ENCODE measurements around the gene ATG16L1. TPM values are rescaled to one million over a fixed set of nuclear protein-coding genes. Genes with fewer than 3 reads are reported as not detected.

ATG16L1 gene
- total and polyA plus RNA-seq, 7 donors, result 14.3 to 46.3 (median 23.5) TPM

DNA sequence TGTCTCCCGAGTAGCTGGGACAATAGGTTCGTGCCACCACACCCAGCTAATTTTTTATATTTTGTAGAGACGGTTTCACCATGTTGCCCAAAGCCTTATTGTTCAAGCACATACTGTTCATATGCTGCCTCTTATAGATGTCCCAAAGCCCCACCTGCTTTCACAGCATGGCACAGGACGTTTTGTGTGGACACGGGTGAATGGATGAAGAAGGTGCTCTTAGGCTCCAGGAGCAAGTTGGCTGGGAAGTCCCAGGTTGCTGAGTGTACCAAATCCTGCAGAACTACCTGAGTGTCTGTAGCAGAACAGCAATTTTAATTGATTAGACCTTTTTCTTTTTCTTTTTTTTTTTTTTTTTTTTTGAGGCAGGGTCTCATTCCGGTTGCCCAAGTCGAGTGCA is 45.6 kb downstream of the ATG16L1 start:
- 71 to 81% (median 77%) methylated on average over 7 of the region's 7 CpGs for WGBS, 3 donors
- intact Hi-C loops (cut with DNase I), result no loop called here
- Histone ChIP-seq H3K4me1 (no peaks in the 10 kb centered on the region), H3K27ac (no peak overlapping the region), H3K4me3 (no peak overlapping the region), H3K27me3 (ENCODE audit: insufficient read depth in 3 of 3, low read length in 2 of 3) (no peaks in the 10 kb centered on the region), H3K36me3 (ENCODE audit: insufficient read depth in 1 of 2, low read depth in 1 of 2) (peaks cover 3 to 42% of the 10 kb centered on the region in 2 donors), H3K9me3 (no peaks in the 10 kb centered on the region)
- no peak for DNase-seq
- no peak for TF ChIP-seq CTCF (IDR thresholded peaks at IDR 0.05)
- no peak for ATAC-seq

DNA sequence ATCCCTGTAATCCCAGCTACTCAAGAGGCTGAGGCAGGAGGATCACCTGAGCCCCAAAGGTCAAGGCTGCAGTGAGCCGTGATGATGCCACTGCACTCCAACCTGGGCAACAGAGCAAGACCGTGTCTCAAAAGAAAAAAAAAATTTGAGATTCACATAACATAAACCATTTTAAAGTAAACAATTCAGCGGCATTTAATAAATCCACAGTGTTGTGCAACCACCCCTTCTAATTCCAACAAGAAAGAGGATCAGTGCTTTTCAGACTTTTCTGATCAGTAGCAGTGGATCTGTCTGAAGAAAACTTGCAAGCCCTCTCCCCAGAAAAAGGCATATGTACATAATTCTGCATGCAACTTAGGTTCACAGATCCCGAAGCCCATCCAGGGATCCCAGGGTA is 48.9 kb downstream of the ATG16L1 start:
- Histone ChIP-seq H3K4me3 (no peak overlapping the region), H3K9me3 (no peaks in the 10 kb centered on the region), H3K4me1 (no peaks in the 10 kb centered on the region), H3K27ac (no peak overlapping the region), H3K27me3 (ENCODE audit: insufficient read depth in 3 of 3, low read length in 2 of 3) (no peaks in the 10 kb centered on the region), H3K36me3 (ENCODE audit: insufficient read depth in 1 of 2, low read depth in 1 of 2) (peaks cover 0 to 9% of the 10 kb centered on the region in 2 donors)
- intact Hi-C loops (cut with DNase I), result no loop called here
- DNase-seq, result no peak
- no peak for TF ChIP-seq CTCF (IDR thresholded peaks at IDR 0.05)
- 77 to 92% (median 89%) methylated on average over 4 of the region's 4 CpGs for WGBS, 3 donors
- no peak for ATAC-seq

- no peaks in the 10 kb centered on the region for H3K9me3 ChIP-seq
- H3K36me3 ChIP-seq (ENCODE audit: insufficient read depth in 1 of 2, low read depth in 1 of 2), result peaks cover 0 to under 1% of the 10 kb centered on the region in 2 donors
- no peaks in the 10 kb centered on the region for H3K4me1 ChIP-seq
- TF ChIP-seq CTCF (IDR thresholded peaks at IDR 0.05), result no peak
- intact Hi-C loops (cut with DNase I), result no loop called here
- H3K27me3 ChIP-seq (ENCODE audit: insufficient read depth in 3 of 3, low read length in 2 of 3), result no peaks in the 10 kb centered on the region
- WGBS, 3 donors, result 72 to 73% (median 72%) methylated on average over 2 of the region's 2 CpGs
- ATAC-seq (no peak), DNase-seq (no peak)
- no peak overlapping the region for H3K27ac ChIP-seq
- H3K4me3 ChIP-seq, result no peak overlapping the region
Measured at GRCh38 chr2:233301248-233301647, 49.8 kb downstream of the ATG16L1 start.

DNA sequence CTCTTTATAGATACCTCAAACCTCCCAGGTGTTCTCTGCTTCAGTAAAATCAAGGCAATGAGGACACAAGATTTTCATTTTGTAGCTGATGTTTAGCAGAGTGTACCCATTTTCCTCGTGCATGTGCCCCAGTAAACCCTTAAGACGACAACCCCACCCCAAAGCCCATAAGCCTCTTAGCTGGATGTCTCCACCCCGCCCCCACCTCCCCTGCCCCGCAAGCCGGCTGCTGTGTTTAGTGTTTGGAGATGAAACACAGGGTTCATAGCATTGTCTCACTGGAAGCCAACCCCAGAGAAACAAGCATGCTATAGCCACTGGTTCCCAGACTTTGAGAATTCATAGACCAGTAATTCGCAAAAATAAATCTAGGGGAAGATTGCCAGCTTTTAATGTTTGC is 50.3 kb downstream of the ATG16L1 start:
- intact Hi-C loops (cut with DNase I), result no loop called here
- ATAC-seq (no peak), DNase-seq (no peak)
- Histone ChIP-seq H3K27me3 (ENCODE audit: insufficient read depth in 3 of 3, low read length in 2 of 3) (no peaks in the 10 kb centered on the region), H3K27ac (no peak overlapping the region), H3K4me1 (no peaks in the 10 kb centered on the region), H3K9me3 (no peaks in the 10 kb centered on the region), H3K36me3 (ENCODE audit: insufficient read depth in 1 of 2, low read depth in 1 of 2) (no peaks in the 10 kb centered on the region), H3K4me3 (no peak overlapping the region)
- WGBS, 3 donors, result 40 to 52% (median 48%) methylated on average over 6 of the region's 6 CpGs
- TF ChIP-seq CTCF (IDR thresholded peaks at IDR 0.05), result no peak

DNA sequence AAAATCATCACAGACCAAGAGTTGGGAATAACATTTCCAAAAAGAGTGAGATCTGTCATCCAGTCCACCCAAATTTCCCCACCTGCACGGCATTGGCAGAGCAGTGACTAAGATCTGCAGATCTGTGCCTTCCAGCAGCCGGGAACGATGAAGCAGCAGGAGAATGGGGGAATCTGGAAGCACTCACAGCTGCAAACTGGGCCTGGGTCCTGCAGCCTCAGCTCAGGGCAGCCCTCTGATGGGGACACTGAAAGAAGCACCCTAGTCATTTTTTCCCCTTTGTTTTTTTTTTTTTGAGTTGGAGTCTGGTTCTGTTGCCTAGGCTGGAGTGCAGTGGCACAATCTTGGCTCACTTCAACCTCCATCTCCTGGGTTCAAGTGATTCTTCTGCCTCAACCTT is 51.8 kb downstream of the ATG16L1 start:
- no peaks in the 10 kb centered on the region for H3K9me3 ChIP-seq
- no peak overlapping the region for H3K4me3 ChIP-seq
- intact Hi-C loops (cut with DNase I), result no loop called here
- no peaks in the 10 kb centered on the region for H3K36me3 ChIP-seq (ENCODE audit: insufficient read depth in 1 of 2, low read depth in 1 of 2)
- H3K4me1 ChIP-seq, result no peaks in the 10 kb centered on the region
- H3K27ac ChIP-seq, result no peak overlapping the region
- WGBS, 3 donors, result 83 to 85% (median 84%) methylated on average over 3 of the region's 3 CpGs
- no peak for TF ChIP-seq CTCF (IDR thresholded peaks at IDR 0.05)
- ATAC-seq, result no peak
- H3K27me3 ChIP-seq (ENCODE audit: insufficient read depth in 3 of 3, low read length in 2 of 3), result no peaks in the 10 kb centered on the region
- no peak for DNase-seq
